Measurements from ENCODE around the gene ING4. TPM values are rescaled to one million over a fixed set of nuclear protein-coding genes. Genes with fewer than 3 reads are reported as not detected.

The ING4 gene
- total RNA-seq, 1 experiment from 2014 or later = 20.1 TPM

DNA sequence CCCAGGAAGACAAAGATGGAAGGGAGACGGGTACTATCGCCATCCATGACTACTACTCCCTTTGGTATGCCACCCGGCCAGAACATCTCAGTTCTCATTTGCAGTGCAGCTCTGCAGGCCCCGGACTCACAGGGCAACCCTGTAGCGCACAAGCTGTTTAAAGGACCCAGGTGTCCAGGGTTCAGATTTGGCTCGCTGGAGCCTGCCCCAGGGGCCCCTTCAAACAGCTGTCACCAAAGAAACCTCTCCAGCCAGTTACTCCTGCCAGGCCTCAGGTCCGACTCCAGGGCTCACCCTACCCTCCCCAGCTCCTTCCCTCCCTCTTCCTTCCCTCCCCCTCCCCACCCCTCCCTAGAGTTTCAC is 50.3 kb downstream of the ING4 start:
- Mint-ChIP-seq H3K36me3 (ENCODE audit: insufficient read depth in 1 of 3, low read depth in 3 of 3) (no peaks in the 10 kb centered on the region), H3K4me1 (peaks cover 35 to 43% of the 10 kb centered on the region in 2 experiments), H3K9me3 (no peaks in the 10 kb centered on the region), H3K4me3 (peak overlapping the region; percentile 55 to 75; a peak in 4 of 5 replicates), H3K27ac (peak overlapping the region; percentile 89 to 98 (median 97); a peak in 3 of 7 replicates), H3K27me3 (ENCODE audit: low read depth) (no peaks in the 10 kb centered on the region)
- Histone ChIP-seq H2AFZ (ENCODE audit: low read length) (no peak overlapping the region), H4K20me1 (ENCODE audit: control insufficient read depth, insufficient read depth, insufficient read length) (no peaks in the 10 kb centered on the region), H2BK20ac (ENCODE audit: low read depth, low read length, poor library complexity, severe bottlenecking) (no peak overlapping the region), H4K8ac (replicated peaks; ENCODE audit: insufficient read length, low read depth, low read length) (no peak overlapping the region), H2AK5ac (ENCODE audit: insufficient read length, low read length) (no peak overlapping the region), H3K23ac (ENCODE audit: insufficient read length, low read depth, low read length) (no peak overlapping the region), H2BK15ac (ENCODE audit: low read depth, low read length) (no peak overlapping the region), H4K91ac (ENCODE audit: insufficient read length, low read depth, low read length) (no peak overlapping the region), H3K56ac (ENCODE audit: insufficient read length, low read depth, low read length) (no peak overlapping the region), H3K9ac (ENCODE audit: extremely low read depth, insufficient read length, low read length) (no peak overlapping the region), H2BK12ac (ENCODE audit: insufficient read length, low read depth, low read length) (no peak overlapping the region), H3K14ac (ENCODE audit: insufficient read depth, low read length) (no peak overlapping the region), H3K79me1 (ENCODE audit: insufficient read depth, low read depth, low read length, poor library complexity, severe bottlenecking) (no peaks in the 10 kb centered on the region), H3K23me2 (ENCODE audit: insufficient read length, low read depth, low read length, poor library complexity, severe bottlenecking) (peaks cover 4% of the 10 kb centered on the region), H3K79me2 (ENCODE audit: insufficient read depth, low read length) (no peaks in the 10 kb centered on the region), H3K4me2 (ENCODE audit: insufficient read depth, insufficient read length, low read length) (peak overlapping the region; percentile 45), H3K4me1 (ENCODE audit: insufficient read depth, low read length) (peaks cover 16% of the 10 kb centered on the region; the same call in 1 of the 2 replicates), H2BK120ac (ENCODE audit: low read depth, low read length, poor library complexity, severe bottlenecking) (no peak overlapping the region), H2BK5ac (ENCODE audit: insufficient read length, low read length) (no peak overlapping the region), H3K18ac (ENCODE audit: insufficient read length, low read depth, low read length) (no peak overlapping the region), H3K4ac (ENCODE audit: low read depth, low read length) (no peak overlapping the region), H3K27me3 (ENCODE audit: insufficient read depth, low read length) (no peaks in the 10 kb centered on the region), H3K27ac (ENCODE audit: insufficient read length, low read depth, low read length) (no peak overlapping the region), H3T11ph (ENCODE audit: low read length) (no peak overlapping the region), H4K5ac (ENCODE audit: insufficient read length, low read depth, low read length) (no peak overlapping the region), H3K9me3 (ENCODE audit: control insufficient read depth, low read depth, low read length) (no peaks in the 10 kb centered on the region)
- TF ChIP-seq, protein P1, sequence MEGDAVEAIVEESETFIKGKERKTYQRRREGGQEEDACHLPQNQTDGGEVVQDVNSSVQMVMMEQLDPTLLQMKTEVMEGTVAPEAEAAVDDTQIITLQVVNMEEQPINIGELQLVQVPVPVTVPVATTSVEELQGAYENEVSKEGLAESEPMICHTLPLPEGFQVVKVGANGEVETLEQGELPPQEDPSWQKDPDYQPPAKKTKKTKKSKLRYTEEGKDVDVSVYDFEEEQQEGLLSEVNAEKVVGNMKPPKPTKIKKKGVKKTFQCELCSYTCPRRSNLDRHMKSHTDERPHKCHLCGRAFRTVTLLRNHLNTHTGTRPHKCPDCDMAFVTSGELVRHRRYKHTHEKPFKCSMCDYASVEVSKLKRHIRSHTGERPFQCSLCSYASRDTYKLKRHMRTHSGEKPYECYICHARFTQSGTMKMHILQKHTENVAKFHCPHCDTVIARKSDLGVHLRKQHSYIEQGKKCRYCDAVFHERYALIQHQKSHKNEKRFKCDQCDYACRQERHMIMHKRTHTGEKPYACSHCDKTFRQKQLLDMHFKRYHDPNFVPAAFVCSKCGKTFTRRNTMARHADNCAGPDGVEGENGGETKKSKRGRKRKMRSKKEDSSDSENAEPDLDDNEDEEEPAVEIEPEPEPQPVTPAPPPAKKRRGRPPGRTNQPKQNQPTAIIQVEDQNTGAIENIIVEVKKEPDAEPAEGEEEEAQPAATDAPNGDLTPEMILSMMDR (conservative IDR thresholded peaks at IDR 0.05) = no peak
- no CpG with 5 or more reads among the region's 7 CpGs for WGBS (ENCODE audit: extremely low coverage, insufficient read length, low lambda C conversion rate)
- DNase-seq = no peak

Data from H9 (cell line).